ENCODE data around the gene HGFAC. TPM values are rescaled to one million over a fixed set of nuclear protein-coding genes. Genes with fewer than 3 reads are reported as not detected.

The HGFAC gene
- total and polyA plus RNA-seq, 2 experiments from 2014 or later = not detected

DNA sequence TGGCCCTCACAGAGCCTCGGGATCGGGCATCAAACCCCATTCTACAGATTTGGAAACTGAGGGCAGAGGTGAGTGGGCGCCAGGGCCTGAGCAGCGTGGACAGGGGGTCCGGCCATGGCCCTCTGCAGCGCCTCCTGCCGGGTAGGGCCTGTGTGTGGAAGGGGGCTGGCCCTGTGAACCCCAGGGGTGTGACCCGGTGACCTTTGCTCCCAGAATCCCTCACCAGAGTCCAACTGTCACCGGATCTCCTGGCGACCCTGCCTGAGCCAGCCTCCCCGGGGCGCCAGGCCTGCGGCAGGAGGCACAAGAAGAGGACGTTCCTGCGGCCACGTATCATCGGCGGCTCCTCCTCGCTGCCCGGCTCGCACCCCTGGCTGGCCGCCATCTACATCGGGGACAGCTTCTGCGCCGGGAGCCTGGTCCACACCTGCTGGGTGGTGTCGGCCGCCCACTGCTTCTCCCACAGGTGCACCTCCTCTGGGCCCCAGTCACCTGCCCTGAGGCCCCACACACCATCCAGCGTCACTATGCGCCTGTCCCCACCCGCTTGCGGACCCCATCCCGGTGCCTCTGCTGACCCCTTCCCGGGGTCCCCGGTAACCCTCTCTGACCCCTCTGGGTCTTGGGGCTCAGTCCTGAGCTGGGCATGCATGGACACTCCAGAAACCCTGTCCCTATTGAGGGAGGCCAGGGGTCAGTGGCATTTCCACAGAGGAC is 4.2 kb downstream of the HGFAC start:
- H3K4me1 ChIP-seq (ENCODE audit: insufficient read depth) = no peaks in the 10 kb centered on the region
- H3K36me3 ChIP-seq (ENCODE audit: low read depth) = no peaks in the 10 kb centered on the region
- no peak overlapping the region for H3K4me2 ChIP-seq (ENCODE audit: unreplicated experiment)
- in situ Hi-C loops (cut with MboI) = loop anchor here (5.0 kb wide), 1 partner anchor 99 kb away; no protein-coding TSS in a partner anchor
- H3K4me3 ChIP-seq = no peak overlapping the region
- no peaks in the 10 kb centered on the region for H3K79me2 ChIP-seq (ENCODE audit: insufficient read depth)
- TF ChIP-seq EZH2phosphoT487 (IDR thresholded peaks at IDR 0.05; ENCODE audit: insufficient read depth, low read depth) (no peak), EZH2 (IDR thresholded peaks at IDR 0.05; ENCODE audit: insufficient read depth, poor library complexity, severe bottlenecking) (no peak)
- no peak for DNase-seq
- H2AFZ ChIP-seq = no peak overlapping the region
- H4K20me1 ChIP-seq (ENCODE audit: insufficient read depth) = no peaks in the 10 kb centered on the region
- no peak overlapping the region for H3K27ac ChIP-seq
- no peaks in the 10 kb centered on the region for H3K9me2 ChIP-seq (ENCODE audit: insufficient read depth)
- 88 to 92% methylated on average over 25 to 33 of the region's 34 CpGs for WGBS, 2 experiments (ENCODE audit: low coverage in 1 of 2, low lambda C conversion rate in 2 of 2, missing lambda C conversion rate in 2 of 2)
- H3K9ac ChIP-seq = no peak overlapping the region
- H3F3A ChIP-seq (ENCODE audit: insufficient read depth) = no peaks in the 10 kb centered on the region
- no peaks in the 10 kb centered on the region for H3K9me3 ChIP-seq (ENCODE audit: low read depth)
- H3K27me3 ChIP-seq (replicated peaks; ENCODE audit: insufficient read depth) = no peaks in the 10 kb centered on the region

DNA sequence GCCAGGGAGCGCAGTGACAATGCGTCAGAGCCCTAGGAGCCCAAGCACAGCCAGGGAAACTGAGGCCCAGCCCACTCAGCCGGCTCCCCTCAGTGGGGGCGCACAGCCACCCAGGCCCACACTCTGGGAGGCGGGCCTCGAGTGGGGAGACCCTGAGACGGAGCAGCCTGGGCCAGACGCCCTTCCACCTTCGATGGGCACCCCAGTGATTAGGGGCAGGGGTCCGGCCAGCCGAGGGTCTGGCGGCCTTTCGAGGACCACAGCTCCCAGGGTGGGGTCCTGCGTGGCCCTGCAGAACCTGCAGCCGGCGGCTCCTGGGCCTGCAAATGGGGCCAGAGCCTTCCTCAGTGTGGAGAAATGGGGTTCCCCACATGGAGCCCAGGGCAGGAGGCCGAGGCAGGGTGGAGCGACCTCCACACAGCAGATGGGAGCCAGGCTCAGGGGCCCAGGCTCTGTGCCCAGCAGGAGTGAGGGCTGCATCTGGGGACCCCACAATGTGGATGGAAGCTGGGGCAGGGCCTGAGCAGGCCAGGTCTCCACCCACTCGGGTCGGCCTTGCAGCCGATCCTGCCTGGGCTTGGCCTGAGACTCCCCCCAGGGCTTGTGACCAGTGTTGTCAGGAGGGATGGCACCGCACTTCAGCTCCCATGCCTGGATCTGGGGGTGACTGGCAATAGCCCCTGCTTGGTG is 5.0 kb downstream of the HGFAC start:
- in situ Hi-C loops (cut with MboI) = loop anchor here (5.0 kb wide), 1 partner anchor 99 kb away; no protein-coding TSS in a partner anchor
- TF ChIP-seq EZH2phosphoT487 (IDR thresholded peaks at IDR 0.05; ENCODE audit: insufficient read depth, low read depth) (no peak), EZH2 (IDR thresholded peaks at IDR 0.05; ENCODE audit: insufficient read depth, poor library complexity, severe bottlenecking) (no peak)
- WGBS, 2 experiments (ENCODE audit: low coverage in 1 of 2, low lambda C conversion rate in 2 of 2, missing lambda C conversion rate in 2 of 2) = 88 to 89% methylated on average over 16 to 19 of the region's 22 CpGs

DNA sequence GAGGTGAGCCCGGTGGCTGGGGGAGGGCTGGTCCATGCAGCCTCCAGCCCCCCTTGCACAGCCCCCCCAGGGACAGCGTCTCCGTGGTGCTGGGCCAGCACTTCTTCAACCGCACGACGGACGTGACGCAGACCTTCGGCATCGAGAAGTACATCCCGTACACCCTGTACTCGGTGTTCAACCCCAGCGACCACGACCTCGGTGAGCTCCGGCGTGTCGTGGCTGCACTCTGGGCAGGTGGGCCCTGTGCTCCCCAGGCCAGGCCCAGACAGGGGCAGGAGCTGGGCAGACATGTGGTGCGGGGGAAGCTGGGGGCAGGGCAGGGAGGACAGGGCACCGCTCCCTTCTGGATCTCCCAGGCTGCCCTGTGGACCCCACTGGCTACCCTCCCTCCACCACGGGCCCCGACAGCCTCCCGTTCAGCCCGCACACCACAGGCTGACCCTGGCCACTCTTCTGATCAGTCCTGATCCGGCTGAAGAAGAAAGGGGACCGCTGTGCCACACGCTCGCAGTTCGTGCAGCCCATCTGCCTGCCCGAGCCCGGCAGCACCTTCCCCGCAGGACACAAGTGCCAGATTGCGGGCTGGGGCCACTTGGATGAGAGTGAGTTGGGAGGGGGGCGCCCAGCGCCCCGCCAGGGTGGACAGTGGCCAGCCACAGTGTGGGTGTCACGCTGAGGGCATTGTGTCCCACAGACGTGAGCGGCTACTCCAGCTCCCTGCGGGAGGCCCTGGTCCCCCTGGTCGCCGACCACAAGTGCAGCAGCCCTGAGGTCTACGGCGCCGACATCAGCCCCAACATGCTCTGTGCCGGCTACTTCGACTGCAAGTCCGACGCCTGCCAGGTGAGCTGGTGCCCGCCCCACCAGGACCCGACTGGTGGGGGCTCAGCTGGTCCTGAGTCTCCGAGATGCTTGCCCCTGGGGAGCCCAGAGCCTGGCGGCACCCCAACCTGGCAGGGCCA is 5.9 kb downstream of the HGFAC start:
- H3K9ac ChIP-seq = no peak overlapping the region
- peaks cover 4% of the 10 kb centered on the region; the same call in 1 of the 2 replicates for H3F3A ChIP-seq (ENCODE audit: insufficient read depth)
- WGBS, 2 experiments (ENCODE audit: low coverage in 1 of 2, low lambda C conversion rate in 2 of 2, missing lambda C conversion rate in 2 of 2) = 88 to 91% methylated on average over 46 to 53 of the region's 53 CpGs
- no peaks in the 10 kb centered on the region for H3K36me3 ChIP-seq (ENCODE audit: low read depth)
- no peaks in the 10 kb centered on the region for H3K9me2 ChIP-seq (ENCODE audit: insufficient read depth)
- no peak overlapping the region for H3K4me3 ChIP-seq
- no peaks in the 10 kb centered on the region for H3K79me2 ChIP-seq (ENCODE audit: insufficient read depth)
- no peaks in the 10 kb centered on the region for H4K20me1 ChIP-seq (ENCODE audit: insufficient read depth)
- no peaks in the 10 kb centered on the region for H3K9me3 ChIP-seq (ENCODE audit: low read depth)
- in situ Hi-C loops (cut with MboI) = loop anchor here (5.0 kb wide), 1 partner anchor 100 kb away; no protein-coding TSS in a partner anchor
- no peak for TF ChIP-seq EZH2 (IDR thresholded peaks at IDR 0.05; ENCODE audit: insufficient read depth, poor library complexity, severe bottlenecking)
- no peak for TF ChIP-seq EZH2phosphoT487 (IDR thresholded peaks at IDR 0.05; ENCODE audit: insufficient read depth, low read depth)
- H3K4me1 ChIP-seq (ENCODE audit: insufficient read depth) = peaks cover 8% of the 10 kb centered on the region; the same call in 1 of the 2 replicates
- H2AFZ ChIP-seq = no peak overlapping the region
- no peak for DNase-seq
- H3K27me3 ChIP-seq (replicated peaks; ENCODE audit: insufficient read depth) = no peaks in the 10 kb centered on the region
- H3K27ac ChIP-seq = no peak overlapping the region
- H3K4me2 ChIP-seq (ENCODE audit: unreplicated experiment) = no peak overlapping the region

More for the DNA sequence above, 5.0 kb downstream of the HGFAC start:
- Histone ChIP-seq H3K9me3 (ENCODE audit: low read depth) (no peaks in the 10 kb centered on the region), H3K9ac (no peak overlapping the region), H3K9me2 (ENCODE audit: insufficient read depth) (no peaks in the 10 kb centered on the region), H3F3A (ENCODE audit: insufficient read depth) (peaks cover 2% of the 10 kb centered on the region; the same call in 1 of the 2 replicates), H3K4me1 (ENCODE audit: insufficient read depth) (peaks cover 4% of the 10 kb centered on the region; the same call in 1 of the 2 replicates), H3K4me2 (ENCODE audit: unreplicated experiment) (no peak overlapping the region), H3K36me3 (ENCODE audit: low read depth) (no peaks in the 10 kb centered on the region), H3K79me2 (ENCODE audit: insufficient read depth) (no peaks in the 10 kb centered on the region), H3K27ac (no peak overlapping the region), H2AFZ (no peak overlapping the region), H4K20me1 (ENCODE audit: insufficient read depth) (no peaks in the 10 kb centered on the region), H3K4me3 (no peak overlapping the region), H3K27me3 (replicated peaks; ENCODE audit: insufficient read depth) (no peaks in the 10 kb centered on the region)
- no peak for DNase-seq

Measured in GM23248 (cell line).